B cell (primary cell): ENCODE data around the gene MAD2L2. TPM values are rescaled to one million over a fixed set of nuclear protein-coding genes. Genes with fewer than 3 reads are reported as not detected.

Experiments used
- ATAC-seq: fragments of 200-7000 bp; cut with Tn5 transposase; one replicate; pipeline ENCODE4 v1.10.0; 2021; ENCODE audit warnings: low read depth, mild to moderate bottlenecking, moderate number of reproducible peaks, moderate library complexity
- CTCF ChIA-PET: fragments of 350-600 bp; sonication (Branson Sonifier 250); formaldehyde crosslinking; loops from one replicate; lab custom pipeline; 2021; ENCODE audit warnings: antibody characterized with exemption, inconsistent platforms; lab: Charles Lee
- POLR2A ChIA-PET: fragments of 350-600 bp; sonication (Branson Sonifier 250); formaldehyde crosslinking; loops from one replicate; lab custom pipeline; 2021; ENCODE audit warnings: antibody characterized with exemption; lab: Charles Lee
- DNase-seq: peaks from one replicate; pipeline ENCODE4 v3.0.0; 2013
- H2AFZ ChIP-seq: 2 replicates; pipeline ENCODE4 v1.6.1; 2012; ENCODE audit warnings: mild to moderate bottlenecking, low read depth, low read length; ENCODE audit not compliant: insufficient read depth, poor library complexity, severe bottlenecking
- H3K27ac ChIP-seq, 2 donors: 1 replicate in 1 of 2; 2 replicates in 1 of 2; pipeline ENCODE4 v1.5.1; 2012 to 2013; ENCODE audit warnings: low read length in 2 of 2, mild to moderate bottlenecking in 2 of 2, moderate library complexity in 1 of 2
- H3K27me3 ChIP-seq, 4 experiments: fragments of 200-600 bp in 1 of 4; sonication (generic) in 1 of 4; replicated peaks in 1 of 4; 1 replicate in 2 of 4; 2 replicates in 2 of 4; pipeline versions ENCODE4 v1.6.1 to v1.7.0; 2013 to 2016; ENCODE audit warnings: low read length in 3 of 4, mild to moderate bottlenecking in 2 of 4, mixed read lengths in 1 of 4, moderate library complexity in 1 of 4; ENCODE audit not compliant: insufficient read depth in 4 of 4, control insufficient read depth in 3 of 4; ENCODE audit errors: control extremely low read depth in 1 of 4
- H3K36me3 ChIP-seq, 2 experiments: replicated peaks in 1 of 2; 1 replicate in 1 of 2; 2 replicates in 1 of 2; pipeline versions ENCODE4 v1.6.1 to v1.7.1; 2013; ENCODE audit warnings: low read length in 1 of 2; ENCODE audit not compliant: insufficient read depth in 2 of 2, control insufficient read depth in 1 of 2; ENCODE audit errors: control extremely low read depth in 1 of 2, extremely low read depth in 1 of 2
- H3K4me1 ChIP-seq, 2 donors: fragments of 200-600 bp in 1 of 2; sonication (generic) in 1 of 2; 1 replicate in 1 of 2; 2 replicates in 1 of 2; pipeline versions ENCODE4 v1.5.1 to v1.6.1; 2013 to 2017; ENCODE audit warnings: low read length in 2 of 2; ENCODE audit not compliant: control insufficient read depth in 2 of 2, insufficient read depth in 2 of 2
- H3K4me2 ChIP-seq: replicated peaks from 2 replicates; pipeline ENCODE3; 2012; ENCODE audit warnings: mild to moderate bottlenecking, low read depth, low read length; ENCODE audit not compliant: poor library complexity, severe bottlenecking
- H3K4me3 ChIP-seq, 5 experiments: fragments of 200-600 bp in 1 of 5; sonication (generic) in 1 of 5; 1 replicate in 3 of 5; 2 replicates in 2 of 5; pipeline versions ENCODE4 v1.5.1 to v1.7.0; 2011 to 2016; ENCODE audit warnings: low read length in 4 of 5, mild to moderate bottlenecking in 4 of 5, low read depth in 2 of 5, control low read depth in 1 of 5, moderate library complexity in 1 of 5; ENCODE audit not compliant: insufficient read depth in 1 of 5; ENCODE audit errors: control extremely low read depth in 1 of 5, extremely low read depth in 1 of 5
- H3K79me2 ChIP-seq: fragments of 200-600 bp; sonication (generic); one replicate; pipeline ENCODE4 v1.6.0; 2016; ENCODE audit warnings: low read length; ENCODE audit not compliant: control insufficient read depth, insufficient read depth
- H3K9ac ChIP-seq: fragments of 200-600 bp; sonication (generic); 2 replicates; pipeline ENCODE4 v1.6.1; 2017; ENCODE audit warnings: mild to moderate bottlenecking, low read length, moderate library complexity
- H3K9me3 ChIP-seq, 3 donors: one replicate each; pipeline versions ENCODE4 v1.6.1 to v1.7.1; 2013; ENCODE audit warnings: low read length in 2 of 3; ENCODE audit not compliant: control insufficient read depth in 2 of 3, insufficient read depth in 1 of 3; ENCODE audit errors: control extremely low read depth in 1 of 3
- H4K20me1 ChIP-seq: 2 replicates; pipeline ENCODE4 v1.6.0; 2012; ENCODE audit warnings: mild to moderate bottlenecking, low read length; ENCODE audit not compliant: insufficient read depth, control insufficient read depth, poor library complexity, severe bottlenecking
- H3K27ac Mint-ChIP-seq: one replicate; pipeline ENCODE4 v1.8.0; 2021; ENCODE audit warnings: mixed read lengths
- H3K27me3 Mint-ChIP-seq: one replicate; pipeline ENCODE4 v1.8.0; 2021; ENCODE audit warnings: mixed read lengths
- H3K4me1 Mint-ChIP-seq: one replicate; pipeline ENCODE4 v1.8.0; 2021; ENCODE audit warnings: mixed read lengths
- H3K4me3 Mint-ChIP-seq: one replicate; pipeline ENCODE4 v1.8.0; 2021; ENCODE audit warnings: mixed read lengths
- H3K9me3 Mint-ChIP-seq: one replicate; pipeline ENCODE4 v1.8.0; 2022; ENCODE audit warnings: mixed read lengths; ENCODE audit not compliant: insufficient read depth
- CTCF ChIP-seq: fragments of 200-600 bp; IDR thresholded peaks from one replicate; pipeline ENCODE4 v1.8.0; 2022; ENCODE audit warnings: antibody characterized with exemption, mild to moderate bottlenecking
- EZH2 ChIP-seq: IDR thresholded peaks from 2 replicates; pipeline ENCODE4 v1.6.1; 2012; ENCODE audit warnings: borderline replicate concordance, low read depth, mild to moderate bottlenecking, moderate library complexity, low read length; ENCODE audit not compliant: insufficient read depth, poor library complexity, severe bottlenecking
- WGBS: methylation state at CpG from one replicate; pipeline ENCODE4 v1.1.5; 2013; ENCODE audit warnings: missing lambda C conversion rate; ENCODE audit not compliant: insufficient coverage; 5-methylcytosine and 5-hydroxymethylcytosine counted together
- intact Hi-C: fragments of 100-400 bp; cut with micrococcal nuclease; formaldehyde crosslinking; loops from one replicate; pipeline ENCODE4 v1.10.0; 2022
- polyA minus RNA-seq: library from RNA; depleted of rRNA, polyadenylated mRNA; stranded (reverse); fragments of >200 nt; gene quantifications from 2 replicates; pipeline ENCODE4 v1.2.3, GENCODE V29; 2012
- polyA plus RNA-seq: library from polyadenylated mRNA; depleted of rRNA; stranded (reverse); fragments of >200 nt; gene quantifications from 2 replicates; pipeline ENCODE4 v1.2.3, GENCODE V29; 2012
- total RNA-seq, 2 donors: library from RNA; stranded (reverse); fragments of 120-200 nt in 1 of 2; gene quantifications; 1 replicate in 1 of 2; 2 replicates in 1 of 2; pipeline versions ENCODE4 v1.2.3 to v1.2.4, GENCODE V29; 2013 to 2022

Gene MAD2L2
- 27.7 and 29.0 TPM in 2 replicates for total RNA-seq
- 24.7 TPM for total RNA-seq (2013)
- 42.2 and 44.0 TPM in 2 replicates for polyA plus RNA-seq
- 30.6 and 33.2 TPM in 2 replicates for polyA minus RNA-seq

- POLR2A ChIA-PET = interaction anchor here (0.8 to 2.5 kb wide), 6 partner anchors 9 to 229 kb away, joined by 3 to 20 read pairs (median 6); partner anchors contain the start of gene FBXO6
- H3K4me1 ChIP-seq = peaks cover 11 to 20% of the 10 kb centered on the region in 2 donors
- H3K27me3 ChIP-seq = peaks cover 0 to 4% (median 0%) of the 10 kb centered on the region in 4 experiments
- peak within 1 kb of the TSS; percentile 97 for H3K4me2 ChIP-seq
- Mint-ChIP-seq H3K27ac (peak within 1 kb of the TSS; percentile 94), H3K4me1 (peaks cover 20% of the 10 kb centered on the region), H3K27me3 (no peaks in the 10 kb centered on the region), H3K4me3 (peak within 1 kb of the TSS; percentile 92), H3K9me3 (no peaks in the 10 kb centered on the region)
- peak within 1 kb of the TSS; percentile 96 for H2AFZ ChIP-seq
- H3K27ac ChIP-seq = peak within 1 kb of the TSS; percentile 51 to 77
- DNase-seq = peak; percentile 92
- no peaks in the 10 kb centered on the region for H4K20me1 ChIP-seq
- no peaks in the 10 kb centered on the region for H3K9me3 ChIP-seq
- intact Hi-C loops = loop anchor here (1.0 to 10.0 kb wide), 8 partner anchors 17 to 986 kb away; partner anchors contain the start of genes CLCN6, FBXO2, FBXO44 and FBXO6
- peaks cover 0 to 2% of the 10 kb centered on the region in 2 experiments for H3K36me3 ChIP-seq
- CTCF ChIA-PET = interaction anchor here (0.6 to 4.2 kb wide), 10 partner anchors 9 to 50 kb away, joined by 3 to 23 read pairs (median 4); partner anchors contain the start of gene FBXO6
- peak; percentile 94 for ATAC-seq
- peak within 1 kb of the TSS; percentile 46 to 96 (median 89) for H3K4me3 ChIP-seq
- no peaks in the 10 kb centered on the region for H3K79me2 ChIP-seq
- no peak for TF ChIP-seq EZH2
- TF ChIP-seq CTCF = no peak
- WGBS = under 1% methylated on average over 62 of the region's 71 CpGs
- peak within 1 kb of the TSS; percentile 93 for H3K9ac ChIP-seq
These were observed at the start of gene MAD2L2 for GRCh38 chr1:11681071-11681771. Gene MAD2L2 (minus strand): TSS chr1:11681148. CDS start chr1:11680601, 547 bp downstream.
